HepG2 (cell line): ENCODE measurements around the gene SLC25A22. TPM values are rescaled to one million over a fixed set of nuclear protein-coding genes. Genes with fewer than 3 reads are reported as not detected.

ENCODE experiments used
- ATAC-seq: fragments of 200-7000 bp; cut with Tn5 transposase; 3 replicates; pipeline ENCODE4 v1.9.1; 2020; ENCODE audit warnings: mild to moderate bottlenecking, moderate library complexity
- BruUV-seq: library from RNA; stranded (reverse); fragments of 400-500 nt; replicated peaks from 2 replicates; lab custom pipeline; 2021; lab: Mats Ljungman, UMichigan
- CTCF ChIA-PET: fragments of 300-600 bp; formaldehyde crosslinking; extraction: SDS; loops from one replicate; lab custom pipeline; 2021; ENCODE audit warnings: low total read pairs, inconsistent platforms, low intra/inter-chr PET ratio; lab: Yijun Ruan, JAX
- POLR2A ChIA-PET: fragments of 350-600 bp; sonication (Branson Sonifier 250); formaldehyde crosslinking; loops from one replicate; lab custom pipeline; 2020; ENCODE audit warnings: antibody characterized with exemption, inconsistent platforms; lab: Yijun Ruan, JAX
- DNase-seq: peaks from one replicate; pipeline ENCODE4 v3.0.0-alpha.2; 2015; ENCODE audit warnings: low spot score
- FAIRE-seq: peaks from 3 replicates; lab custom pipeline; 2011; peaks lifted over from hg19 to GRCh38; lab: Jason Lieb, UNC
- H2AFZ ChIP-seq: one replicate; pipeline ENCODE4 v1.6.1; 2011; ENCODE audit warnings: low read length, inconsistent platforms
- H3K27ac ChIP-seq: fragments of 300-600 bp; 3 replicates; pipeline ENCODE4 v1.8.0; 2011; ENCODE audit warnings: mixed run types, mild to moderate bottlenecking, mixed read lengths, low read length, inconsistent platforms; ENCODE audit not compliant: insufficient read depth; ENCODE audit errors: extremely low read length
- H3K27me3 ChIP-seq, 2 experiments: fragments of 200-600 bp in 1 of 2; 2 replicates in 1 of 2; 3 replicates in 1 of 2; pipeline versions ENCODE4 v1.6.0 to v1.8.0; 2011; ENCODE audit warnings: low read length in 2 of 2, mild to moderate bottlenecking in 2 of 2, moderate library complexity in 2 of 2, inconsistent platforms in 1 of 2; ENCODE audit not compliant: insufficient read depth in 2 of 2, control insufficient read depth in 1 of 2
- H3K36me3 ChIP-seq, 2 experiments: fragments of 200-600 bp in 1 of 2; replicated peaks in 1 of 2; 2 replicates in 1 of 2; 3 replicates in 1 of 2; pipeline versions ENCODE4 v1.5.1 to v1.8.0; 2011; ENCODE audit warnings: low read length in 2 of 2, inconsistent platforms in 1 of 2; ENCODE audit not compliant: insufficient read depth in 2 of 2, control insufficient read depth in 1 of 2
- H3K4me1 ChIP-seq: 2 replicates; pipeline ENCODE4 v1.5.1; 2012; ENCODE audit warnings: low read length, inconsistent platforms; ENCODE audit not compliant: insufficient read depth
- H3K4me2 ChIP-seq: 2 replicates; pipeline ENCODE4 v1.6.0; 2011; ENCODE audit warnings: low read depth, low read length, inconsistent platforms
- H3K4me3 ChIP-seq, 3 experiments: fragments of 200-600 bp in 1 of 3; sonication (generic), shearing (Covaris generic) in 1 of 3; replicated peaks in 1 of 3; 2 replicates each; pipeline ENCODE4 v1.5.1; 2011 to 2016; ENCODE audit warnings: low read length in 3 of 3, inconsistent platforms in 2 of 3, low read depth in 2 of 3, mild to moderate bottlenecking in 2 of 3, control low read depth in 1 of 3, mixed read lengths in 1 of 3; ENCODE audit not compliant: insufficient read depth in 1 of 3
- H3K79me2 ChIP-seq: one replicate; pipeline ENCODE4 v1.6.1; 2011; ENCODE audit warnings: low read length, inconsistent platforms; ENCODE audit not compliant: insufficient read depth
- H3K9ac ChIP-seq: 2 replicates; pipeline ENCODE4 v1.6.0; 2011; ENCODE audit warnings: mild to moderate bottlenecking, low read depth, low read length, inconsistent platforms; ENCODE audit not compliant: insufficient read depth
- H3K9me3 ChIP-seq: 2 replicates; pipeline ENCODE4 v1.5.1; 2012; ENCODE audit warnings: mild to moderate bottlenecking, low read length
- H4K20me1 ChIP-seq: 2 replicates; pipeline ENCODE4 v1.6.0; 2011; ENCODE audit warnings: inconsistent platforms, mild to moderate bottlenecking, low read length, moderate library complexity; ENCODE audit not compliant: insufficient read depth
- NPAS2 ChIP-seq: sonication (generic); formaldehyde crosslinking; IDR thresholded peaks from 2 replicates; pipeline ENCODE4 v1.8.0; 2022; ENCODE audit warnings: mild to moderate bottlenecking, missing genetic modification reagents, borderline replicate concordance
- NR3C1 ChIP-seq: sonication (generic); formaldehyde crosslinking; IDR thresholded peaks from 2 replicates; pipeline ENCODE4 v1.4.0; 2020; ENCODE audit warnings: missing genetic modification reagents
- ZNF557 ChIP-seq: sonication (generic); formaldehyde crosslinking; IDR thresholded peaks from 2 replicates; pipeline ENCODE4 v1.4.0; 2020; ENCODE audit warnings: missing genetic modification reagents
- ZSCAN20 ChIP-seq: sonication (generic); formaldehyde crosslinking; IDR thresholded peaks from 2 replicates; pipeline ENCODE4 v1.4.0; 2020; ENCODE audit warnings: missing genetic modification reagents, mild to moderate bottlenecking, borderline replicate concordance
- WGBS: methylation state at CpG from one replicate; pipeline ENCODE4 v1.1.6; 2017; ENCODE audit warnings: low lambda C conversion rate; 5-methylcytosine and 5-hydroxymethylcytosine counted together
- in situ Hi-C: cut with HindIII; loops from 2 replicates; pipeline ENCODE4 v1.10.0; 2017; ENCODE audit warnings: low pct_unique_long_range_greater_than_20kb; ENCODE audit not compliant: extremely low pct_ligation_motif_present
- intact Hi-C: fragments of 100-400 bp; cut with micrococcal nuclease; formaldehyde crosslinking; loops from one replicate; pipeline ENCODE4 v1.10.0; 2022; ENCODE audit not compliant: unreplicated experiment
- polyA plus RNA-seq, 8 experiments: library from polyadenylated mRNA; depleted of rRNA in 3 of 8; stranded (reverse) in 7 of 8; unstranded in 1 of 8; fragments of >200 nt; fragmentation: Illumina TruSeq in 4 of 8; extraction: Trizol in 4 of 8; gene quantifications; 2 replicates each; pipeline versions ENCODE4 v1.2.1 to v1.2.3, GENCODE V29; 2011 to 2016; ENCODE audit warnings: low read depth in 4 of 8, missing spikeins in 1 of 8, mixed read lengths in 1 of 8; ENCODE audit not compliant: insufficient read depth in 1 of 8
- total RNA-seq, 5 experiments: library from RNA; depleted of rRNA; stranded (reverse); fragments of >200 nt; fragmentation: Illumina TruSeq; extraction: Trizol; gene quantifications; 2 replicates each; pipeline ENCODE4 v1.2.3, GENCODE V29; 2016; ENCODE audit warnings: low read depth in 1 of 5
- TF ChIP-seq, protein P1 (sequence below): sonication (generic); formaldehyde crosslinking; IDR thresholded peaks from 2 replicates; pipeline ENCODE4 v1.4.0; 2020; ENCODE audit warnings: missing genetic modification reagents
- TF ChIP-seq, protein P2 (sequence below): sonication (generic); formaldehyde crosslinking; IDR thresholded peaks from 2 replicates; pipeline ENCODE4 v1.8.0; 2022; ENCODE audit warnings: missing genetic modification reagents, low read depth, mild to moderate bottlenecking, borderline replicate concordance
- TF ChIP-seq, protein P3 (sequence below): sonication (generic); formaldehyde crosslinking; IDR thresholded peaks from 2 replicates; pipeline ENCODE4 v1.4.0; 2020; ENCODE audit warnings: low read depth, missing genetic modification reagents
- TF ChIP-seq, protein P4 (sequence below): sonication (generic); formaldehyde crosslinking; IDR thresholded peaks from 2 replicates; pipeline ENCODE4 v1.9.0; 2021; ENCODE audit warnings: missing genetic modification reagents, mild to moderate bottlenecking, borderline replicate concordance
- TF ChIP-seq, protein P5 (sequence below): IDR thresholded peaks from 2 replicates; pipeline ENCODE4 v1.6.1; 2016; ENCODE audit warnings: mild to moderate bottlenecking

Gene SLC25A22
- total and polyA plus RNA-seq, 2 of the 13 experiments (the other 11 are each of a cell fraction or from before 2014, with no cell fraction given) = 12.4 to 19.2 TPM

DNA sequence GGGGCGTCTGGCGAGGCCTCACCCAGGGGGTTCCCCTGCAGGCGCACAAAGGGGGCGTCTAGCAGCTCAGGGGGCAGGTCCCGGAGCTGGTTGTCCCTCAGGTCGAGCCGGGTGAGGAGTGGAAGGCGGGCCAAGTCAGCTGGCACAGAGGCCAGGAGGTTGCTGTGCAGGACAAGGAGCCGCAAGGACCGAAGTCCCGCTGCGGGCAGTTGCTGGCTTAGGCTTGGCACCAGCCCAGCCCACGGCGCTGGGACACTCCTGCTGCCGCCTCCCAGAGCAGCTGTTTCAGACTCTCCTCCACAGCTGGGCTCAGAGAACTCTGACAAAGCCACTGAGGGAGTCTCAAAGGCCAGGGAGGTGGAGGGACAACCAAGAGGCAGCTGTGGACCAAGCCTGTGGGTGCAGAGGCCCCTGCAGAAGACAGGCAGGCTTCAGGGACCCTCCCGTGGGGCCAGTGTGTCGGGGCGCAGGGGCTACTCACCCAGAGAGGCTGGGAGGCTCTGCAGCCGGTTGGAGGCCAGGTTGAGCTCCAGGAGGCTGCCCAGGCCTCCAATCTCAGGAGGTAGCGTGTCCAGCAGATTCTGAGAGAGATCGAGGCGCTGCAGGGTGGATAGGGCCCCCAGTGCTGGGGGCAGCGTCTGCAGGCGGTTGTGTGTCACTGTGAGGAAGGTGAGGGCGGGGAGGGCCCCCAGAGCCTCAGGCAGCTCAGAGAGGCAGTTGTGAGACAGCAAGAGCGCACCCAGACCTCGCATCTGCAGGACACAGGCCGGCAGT, 4.8 kb upstream of the SLC25A22 start:
- 97% methylated on average over 15 of the region's 28 CpGs for WGBS
- intact Hi-C loops = no loop called here
- H3K27ac ChIP-seq = no peak overlapping the region
- H4K20me1 ChIP-seq = no peaks in the 10 kb centered on the region
- peaks cover 7 to 8% of the 10 kb centered on the region in 2 experiments; a peak in 3 of 5 replicates for H3K36me3 ChIP-seq
- no peak for DNase-seq
- no peak for FAIRE-seq
- no peaks in the 10 kb centered on the region for H3K27me3 ChIP-seq
- POLR2A ChIA-PET = interaction anchor here (4.6 kb wide), 1 partner anchor 17 kb away, joined by 56 read pairs; the partner anchor contains the start of gene PNPLA2
- TF ChIP-seq NR3C1 (CRISPR knock-in tag) (no peak), NPAS2 (CRISPR knock-in tag) (no peak), ZNF557 (no peak), ZSCAN20 (CRISPR knock-in tag) (no peak)
- TF ChIP-seq, protein P1, sequence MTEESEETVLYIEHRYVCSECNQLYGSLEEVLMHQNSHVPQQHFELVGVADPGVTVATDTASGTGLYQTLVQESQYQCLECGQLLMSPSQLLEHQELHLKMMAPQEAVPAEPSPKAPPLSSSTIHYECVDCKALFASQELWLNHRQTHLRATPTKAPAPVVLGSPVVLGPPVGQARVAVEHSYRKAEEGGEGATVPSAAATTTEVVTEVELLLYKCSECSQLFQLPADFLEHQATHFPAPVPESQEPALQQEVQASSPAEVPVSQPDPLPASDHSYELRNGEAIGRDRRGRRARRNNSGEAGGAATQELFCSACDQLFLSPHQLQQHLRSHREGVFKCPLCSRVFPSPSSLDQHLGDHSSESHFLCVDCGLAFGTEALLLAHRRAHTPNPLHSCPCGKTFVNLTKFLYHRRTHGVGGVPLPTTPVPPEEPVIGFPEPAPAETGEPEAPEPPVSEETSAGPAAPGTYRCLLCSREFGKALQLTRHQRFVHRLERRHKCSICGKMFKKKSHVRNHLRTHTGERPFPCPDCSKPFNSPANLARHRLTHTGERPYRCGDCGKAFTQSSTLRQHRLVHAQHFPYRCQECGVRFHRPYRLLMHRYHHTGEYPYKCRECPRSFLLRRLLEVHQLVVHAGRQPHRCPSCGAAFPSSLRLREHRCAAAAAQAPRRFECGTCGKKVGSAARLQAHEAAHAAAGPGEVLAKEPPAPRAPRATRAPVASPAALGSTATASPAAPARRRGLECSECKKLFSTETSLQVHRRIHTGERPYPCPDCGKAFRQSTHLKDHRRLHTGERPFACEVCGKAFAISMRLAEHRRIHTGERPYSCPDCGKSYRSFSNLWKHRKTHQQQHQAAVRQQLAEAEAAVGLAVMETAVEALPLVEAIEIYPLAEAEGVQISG = no peak
- TF ChIP-seq, protein P2, sequence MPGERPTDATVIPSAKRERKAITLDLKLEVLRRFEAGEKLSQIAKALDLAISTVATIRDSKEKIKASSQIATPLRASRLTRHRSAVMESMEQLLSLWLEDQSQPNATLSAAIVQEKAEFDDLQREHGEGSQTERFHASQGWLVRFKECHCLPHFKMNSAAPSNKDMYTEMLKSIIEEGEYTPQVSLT (CRISPR knock-in tag) = no peak
- TF ChIP-seq, protein P3, sequence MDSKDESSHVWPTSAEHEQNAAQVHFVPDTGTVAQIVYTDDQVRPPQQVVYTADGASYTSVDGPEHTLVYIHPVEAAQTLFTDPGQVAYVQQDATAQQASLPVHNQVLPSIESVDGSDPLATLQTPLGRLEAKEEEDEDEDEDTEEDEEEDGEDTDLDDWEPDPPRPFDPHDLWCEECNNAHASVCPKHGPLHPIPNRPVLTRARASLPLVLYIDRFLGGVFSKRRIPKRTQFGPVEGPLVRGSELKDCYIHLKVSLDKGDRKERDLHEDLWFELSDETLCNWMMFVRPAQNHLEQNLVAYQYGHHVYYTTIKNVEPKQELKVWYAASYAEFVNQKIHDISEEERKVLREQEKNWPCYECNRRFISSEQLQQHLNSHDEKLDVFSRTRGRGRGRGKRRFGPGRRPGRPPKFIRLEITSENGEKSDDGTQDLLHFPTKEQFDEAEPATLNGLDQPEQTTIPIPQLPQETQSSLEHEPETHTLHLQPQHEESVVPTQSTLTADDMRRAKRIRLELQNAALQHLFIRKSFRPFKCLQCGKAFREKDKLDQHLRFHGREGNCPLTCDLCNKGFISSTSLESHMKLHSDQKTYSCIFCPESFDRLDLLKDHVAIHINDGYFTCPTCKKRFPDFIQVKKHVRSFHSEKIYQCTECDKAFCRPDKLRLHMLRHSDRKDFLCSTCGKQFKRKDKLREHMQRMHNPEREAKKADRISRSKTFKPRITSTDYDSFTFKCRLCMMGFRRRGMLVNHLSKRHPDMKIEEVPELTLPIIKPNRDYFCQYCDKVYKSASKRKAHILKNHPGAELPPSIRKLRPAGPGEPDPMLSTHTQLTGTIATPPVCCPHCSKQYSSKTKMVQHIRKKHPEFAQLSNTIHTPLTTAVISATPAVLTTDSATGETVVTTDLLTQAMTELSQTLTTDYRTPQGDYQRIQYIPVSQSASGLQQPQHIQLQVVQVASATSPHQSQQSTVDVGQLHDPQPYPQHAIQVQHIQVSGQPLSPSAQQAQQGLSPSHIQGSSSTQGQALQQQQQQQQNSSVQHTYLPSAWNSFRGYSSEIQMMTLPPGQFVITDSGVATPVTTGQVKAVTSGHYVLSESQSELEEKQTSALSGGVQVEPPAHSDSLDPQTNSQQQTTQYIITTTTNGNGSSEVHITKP = no peak
- TF ChIP-seq, protein P4, sequence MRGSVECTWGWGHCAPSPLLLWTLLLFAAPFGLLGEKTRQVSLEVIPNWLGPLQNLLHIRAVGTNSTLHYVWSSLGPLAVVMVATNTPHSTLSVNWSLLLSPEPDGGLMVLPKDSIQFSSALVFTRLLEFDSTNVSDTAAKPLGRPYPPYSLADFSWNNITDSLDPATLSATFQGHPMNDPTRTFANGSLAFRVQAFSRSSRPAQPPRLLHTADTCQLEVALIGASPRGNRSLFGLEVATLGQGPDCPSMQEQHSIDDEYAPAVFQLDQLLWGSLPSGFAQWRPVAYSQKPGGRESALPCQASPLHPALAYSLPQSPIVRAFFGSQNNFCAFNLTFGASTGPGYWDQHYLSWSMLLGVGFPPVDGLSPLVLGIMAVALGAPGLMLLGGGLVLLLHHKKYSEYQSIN (CRISPR knock-in tag) = no peak
- TF ChIP-seq, protein P5, sequence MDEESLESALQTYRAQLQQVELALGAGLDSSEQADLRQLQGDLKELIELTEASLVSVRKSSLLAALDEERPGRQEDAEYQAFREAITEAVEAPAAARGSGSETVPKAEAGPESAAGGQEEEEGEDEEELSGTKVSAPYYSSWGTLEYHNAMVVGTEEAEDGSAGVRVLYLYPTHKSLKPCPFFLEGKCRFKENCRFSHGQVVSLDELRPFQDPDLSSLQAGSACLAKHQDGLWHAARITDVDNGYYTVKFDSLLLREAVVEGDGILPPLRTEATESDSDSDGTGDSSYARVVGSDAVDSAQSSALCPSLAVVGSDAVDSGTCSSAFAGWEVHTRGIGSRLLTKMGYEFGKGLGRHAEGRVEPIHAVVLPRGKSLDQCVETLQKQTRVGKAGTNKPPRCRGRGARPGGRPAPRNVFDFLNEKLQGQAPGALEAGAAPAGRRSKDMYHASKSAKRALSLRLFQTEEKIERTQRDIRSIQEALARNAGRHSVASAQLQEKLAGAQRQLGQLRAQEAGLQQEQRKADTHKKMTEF (CRISPR knock-in tag) = no peak
- TF ChIP-seq, all 625 proteins: peak for 0
- Histone ChIP-seq H3K4me3 (peak overlapping the region in 1 of 3 experiments; percentile 80; a peak in 1 of 6 replicates), H3K9ac (peak overlapping the region; percentile 79; the same call in 1 of the 2 replicates), H2AFZ (no peak overlapping the region), H3K4me2 (peak overlapping the region; percentile 94), H3K9me3 (no peaks in the 10 kb centered on the region), H3K4me1 (peaks cover 30% of the 10 kb centered on the region), H3K79me2 (peaks cover 18% of the 10 kb centered on the region)
- CTCF ChIA-PET = no interaction called here
- in situ Hi-C loops = no loop called here
- BruUV-seq = no TSS peak
- no peak for ATAC-seq
